K562 (cell line): ENCODE results near the gene CENPT. TPM values are rescaled to one million over a fixed set of nuclear protein-coding genes. Genes with fewer than 3 reads are reported as not detected.

Experiments
- ARHGAP35 ChIP-seq: fragments of 450-650 bp; IDR thresholded peaks from 2 replicates; pipeline ENCODE4 v1.6.1; 2018; ENCODE audit not compliant: partially characterized antibody
- CBX2 ChIP-seq: fragments of 200-600 bp; sonication (generic); IDR thresholded peaks from one replicate; pipeline ENCODE4 v1.6.1; 2012; ENCODE audit warnings: mild to moderate bottlenecking, low read length, inconsistent platforms; ENCODE audit not compliant: insufficient read depth, poor library complexity, severe bottlenecking
- ELF1 ChIP-seq: fragments of 200-800 bp; sonication (Bioruptor generic); IDR thresholded peaks from 2 replicates; pipeline ENCODE4 v1.6.1; 2016; ENCODE audit warnings: missing genetic modification characterization, missing compliant biosample characterization
- ETV6 ChIP-seq, 3 experiments: fragments of 150-350 bp in 1 of 3; sonication (generic) in 1 of 3; formaldehyde crosslinking in 1 of 3; IDR thresholded peaks; 2 replicates each; pipeline versions ENCODE4 v1.6.1 to v1.8.0; 2014 to 2022; ENCODE audit warnings: borderline replicate concordance in 2 of 3, low read depth in 2 of 3, antibody characterized with exemption in 1 of 3, low read length in 1 of 3, mild to moderate bottlenecking in 1 of 3, missing genetic modification reagents in 1 of 3
- GATA2 ChIP-seq: sonication (generic); formaldehyde crosslinking; IDR thresholded peaks from 2 replicates; pipeline ENCODE4 v1.4.0; 2020; ENCODE audit warnings: mild to moderate bottlenecking, missing genetic modification reagents
- HCFC1 ChIP-seq: IDR thresholded peaks from 2 replicates; pipeline ENCODE4 v1.6.1; 2012; ENCODE audit warnings: low read depth, low read length, improper control_type of control experiment
- KLF16 ChIP-seq: IDR thresholded peaks from 2 replicates; pipeline ENCODE4 v1.6.1; 2016; ENCODE audit warnings: antibody characterized with exemption
- MTA1 ChIP-seq: fragments of 450-650 bp; IDR thresholded peaks from 2 replicates; pipeline ENCODE4 v1.6.1; 2017; ENCODE audit warnings: borderline replicate concordance
- POLR2AphosphoS5 ChIP-seq: IDR thresholded peaks from 2 replicates; pipeline ENCODE4 v1.6.1; 2011; ENCODE audit warnings: mild to moderate bottlenecking, low read depth, low read length, moderate library complexity; ENCODE audit not compliant: control insufficient read depth, insufficient read depth
- PYGO2 ChIP-seq: fragments of 450-650 bp; IDR thresholded peaks from 2 replicates; pipeline ENCODE4 v1.6.1; 2016; ENCODE audit warnings: mild to moderate bottlenecking, missing genetic modification characterization, moderate library complexity, missing compliant biosample characterization
- SETDB1 ChIP-seq: IDR thresholded peaks from one replicate; pipeline ENCODE4 v1.6.1; 2012; ENCODE audit warnings: low read length, control low read depth, inconsistent platforms
- SMAD2 ChIP-seq: fragments of 150-350 bp; IDR thresholded peaks from 2 replicates; pipeline ENCODE4 v1.6.1; 2014; ENCODE audit warnings: low read depth, mild to moderate bottlenecking, low read length
- SREBF2 ChIP-seq: sonication (generic); formaldehyde crosslinking; IDR thresholded peaks from 2 replicates; pipeline ENCODE4 v1.4.0; 2020; ENCODE audit warnings: mild to moderate bottlenecking, missing genetic modification reagents
- ZNF12 ChIP-seq: sonication (generic); formaldehyde crosslinking; IDR thresholded peaks from 2 replicates; pipeline ENCODE4 v1.4.0; 2020; ENCODE audit warnings: mild to moderate bottlenecking, missing genetic modification reagents
- ZNF174 ChIP-seq: fragments of 250-450 bp; sonication (Bioruptor Pico); IDR thresholded peaks from 2 replicates; pipeline ENCODE4 v1.4.0; 2020; ENCODE audit warnings: mild to moderate bottlenecking
- ZNF184 ChIP-seq: sonication (generic); formaldehyde crosslinking; IDR thresholded peaks from 2 replicates; pipeline ENCODE4 v1.5.0; 2020; ENCODE audit warnings: missing genetic modification reagents
- ZNF274 ChIP-seq: IDR thresholded peaks from 2 replicates; pipeline ENCODE4 v1.6.1; 2011; ENCODE audit warnings: low read depth, mild to moderate bottlenecking, low read length, moderate library complexity, borderline replicate concordance
- ZNF316 ChIP-seq: fragments of 450-650 bp; IDR thresholded peaks from 2 replicates; pipeline ENCODE4 v1.6.1; 2016
- ZNF589 ChIP-seq: fragments of 200-800 bp; sonication (Bioruptor generic); IDR thresholded peaks from 2 replicates; pipeline ENCODE4 v1.6.1; 2016; ENCODE audit warnings: low read depth, missing genetic modification characterization, missing compliant biosample characterization
- ZNF668 ChIP-seq: fragments of 250-450 bp; sonication (Bioruptor Pico); IDR thresholded peaks from 2 replicates; pipeline ENCODE4 v1.8.0; 2022; ENCODE audit warnings: mild to moderate bottlenecking, inconsistent platforms
- polyA plus RNA-seq, 8 experiments: library from polyadenylated mRNA; depleted of rRNA in 4 of 8; stranded (reverse) in 5 of 8; unstranded in 3 of 8; fragments of >200 nt; fragmentation: Nextera tagmentation in 2 of 8; fragmentation: Illumina TruSeq in 1 of 8; extraction: Ambion mirVana in 2 of 8; extraction: Trizol in 1 of 8; gene quantifications; 2 replicates each; pipeline versions ENCODE4 v1.2.1 to v1.2.3, GENCODE V29; 2011 to 2014; ENCODE audit warnings: inconsistent platforms in 1 of 8, missing spikeins in 1 of 8
- total RNA-seq, 7 experiments: library from RNA; depleted of rRNA in 6 of 7; stranded (reverse); fragments of >200 nt in 6 of 7; fragmentation: Illumina TruSeq in 2 of 7; extraction: Trizol in 2 of 7; gene quantifications; 2 replicates each; pipeline versions ENCODE4 v1.2.1 to v1.2.3, GENCODE V29; 2011 to 2021; ENCODE audit warnings: low replicate concordance in 1 of 7
- TF ChIP-seq, protein P1 (sequence below): fragments of 450-650 bp; IDR thresholded peaks from 2 replicates; pipeline ENCODE4 v1.6.1; 2016; ENCODE audit warnings: low read depth, mild to moderate bottlenecking, moderate library complexity
- TF ChIP-seq, protein P2 (sequence below), 2 experiments: fragments of 450-650 bp; conservative IDR thresholded peaks; 2 replicates each; pipeline ENCODE4 v1.6.1; 2017; ENCODE audit warnings: mild to moderate bottlenecking in 2 of 2, moderate library complexity in 2 of 2
- TF ChIP-seq, protein P3 (sequence below): fragments of 250-450 bp; sonication (Bioruptor Pico); IDR thresholded peaks from 2 replicates; pipeline ENCODE4 v1.5.0; 2022; ENCODE audit warnings: mild to moderate bottlenecking
- TF ChIP-seq, protein P4 (sequence below): fragments of 450-650 bp; formaldehyde crosslinking; IDR thresholded peaks from 2 replicates; pipeline ENCODE4 v1.4.0; 2020; ENCODE audit warnings: mild to moderate bottlenecking

The CENPT gene
- total and polyA plus RNA-seq, 9 of the 15 experiments (the other 6 are each of a cell fraction or from before 2014, with no cell fraction given), result 3.6 to 94.2 (median 44.1) TPM

DNA sequence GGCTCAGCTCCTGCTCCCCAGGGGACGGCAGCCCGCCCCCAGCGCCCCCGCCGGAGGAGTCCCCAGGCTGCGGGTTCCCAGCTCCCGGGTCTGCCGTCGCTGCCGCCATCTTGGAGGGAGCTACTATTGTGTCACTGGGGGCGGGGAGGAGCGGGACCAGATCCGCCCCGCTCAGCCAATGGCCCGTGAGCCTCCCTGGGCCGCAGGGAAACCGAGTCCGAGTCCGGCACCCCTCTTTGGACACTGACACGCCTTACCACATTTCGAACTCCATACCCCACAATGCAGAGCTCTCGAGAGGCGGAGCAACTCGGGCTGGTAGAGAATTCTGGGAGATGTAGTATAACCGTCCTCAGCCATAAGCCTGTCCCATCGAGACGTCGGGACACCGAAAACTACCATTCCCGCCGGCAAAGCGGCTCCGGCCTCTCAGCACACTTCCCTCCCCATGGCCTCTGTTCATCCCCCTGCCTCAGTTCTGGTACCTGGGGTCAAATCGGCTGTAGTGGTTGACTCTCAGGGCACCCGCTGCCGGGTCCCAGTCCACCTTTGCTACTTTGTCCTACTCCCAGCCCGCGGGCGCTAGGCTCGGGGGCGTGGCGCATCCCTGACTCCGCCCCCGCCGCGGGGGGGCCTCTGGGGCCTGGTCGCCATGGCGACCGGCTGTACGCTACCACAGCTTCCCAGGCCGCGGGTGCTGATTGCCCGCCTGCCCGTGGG, 40.9 kb downstream of the CENPT start, which contains the start of the genes RANBP10 and TSNAXIP1 (continued):
- TF ChIP-seq CBX2, result no peak
- TF ChIP-seq, protein P1, sequence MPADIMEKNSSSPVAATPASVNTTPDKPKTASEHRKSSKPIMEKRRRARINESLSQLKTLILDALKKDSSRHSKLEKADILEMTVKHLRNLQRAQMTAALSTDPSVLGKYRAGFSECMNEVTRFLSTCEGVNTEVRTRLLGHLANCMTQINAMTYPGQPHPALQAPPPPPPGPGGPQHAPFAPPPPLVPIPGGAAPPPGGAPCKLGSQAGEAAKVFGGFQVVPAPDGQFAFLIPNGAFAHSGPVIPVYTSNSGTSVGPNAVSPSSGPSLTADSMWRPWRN, result no peak
- TF ChIP-seq ETV6 (IDR thresholded peaks at IDR 0.05; ENCODE audit: borderline replicate concordance in 1 of 2, low read depth in 2 of 2, low read length in 1 of 2), result no peak
- TF ChIP-seq ETV6 (CRISPR knock-in tag; IDR thresholded peaks at IDR 0.05; ENCODE audit: borderline replicate concordance), result no peak
- peak; percentile 35; the same call in 1 of the 2 replicates for TF ChIP-seq ELF1 (tag)
- peak; percentile 95; the same call in 1 of the 2 replicates for TF ChIP-seq ZNF589 (CRISPR knock-in tag)
- TF ChIP-seq ZNF316, result no peak
- no peak for TF ChIP-seq ZNF174
- TF ChIP-seq ZNF668 (CRISPR knock-in tag), result no peak
- no peak for TF ChIP-seq GATA2
- TF ChIP-seq SETDB1, result no peak
- peak; percentile 77 for TF ChIP-seq POLR2AphosphoS5
- no peak; the same call in 1 of the 2 replicates for TF ChIP-seq SMAD2
- no peak for TF ChIP-seq ZNF12 (CRISPR knock-in tag)
- peak; percentile 98 for TF ChIP-seq HCFC1
- TF ChIP-seq, protein P2, sequence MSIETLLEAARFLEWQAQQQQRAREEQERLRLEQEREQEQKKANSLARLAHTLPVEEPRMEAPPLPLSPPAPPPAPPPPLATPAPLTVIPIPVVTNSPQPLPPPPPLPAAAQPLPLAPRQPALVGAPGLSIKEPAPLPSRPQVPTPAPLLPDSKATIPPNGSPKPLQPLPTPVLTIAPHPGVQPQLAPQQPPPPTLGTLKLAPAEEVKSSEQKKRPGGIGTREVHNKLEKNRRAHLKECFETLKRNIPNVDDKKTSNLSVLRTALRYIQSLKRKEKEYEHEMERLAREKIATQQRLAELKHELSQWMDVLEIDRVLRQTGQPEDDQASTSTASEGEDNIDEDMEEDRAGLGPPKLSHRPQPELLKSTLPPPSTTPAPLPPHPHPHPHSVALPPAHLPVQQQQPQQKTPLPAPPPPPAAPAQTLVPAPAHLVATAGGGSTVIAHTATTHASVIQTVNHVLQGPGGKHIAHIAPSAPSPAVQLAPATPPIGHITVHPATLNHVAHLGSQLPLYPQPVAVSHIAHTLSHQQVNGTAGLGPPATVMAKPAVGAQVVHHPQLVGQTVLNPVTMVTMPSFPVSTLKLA (conservative IDR thresholded peaks at IDR 0.05), result peak; percentile 44 to 81; a peak in 2 of 4 replicates
- TF ChIP-seq KLF16, result no peak
- TF ChIP-seq ARHGAP35, result no peak
- TF ChIP-seq, protein P3, sequence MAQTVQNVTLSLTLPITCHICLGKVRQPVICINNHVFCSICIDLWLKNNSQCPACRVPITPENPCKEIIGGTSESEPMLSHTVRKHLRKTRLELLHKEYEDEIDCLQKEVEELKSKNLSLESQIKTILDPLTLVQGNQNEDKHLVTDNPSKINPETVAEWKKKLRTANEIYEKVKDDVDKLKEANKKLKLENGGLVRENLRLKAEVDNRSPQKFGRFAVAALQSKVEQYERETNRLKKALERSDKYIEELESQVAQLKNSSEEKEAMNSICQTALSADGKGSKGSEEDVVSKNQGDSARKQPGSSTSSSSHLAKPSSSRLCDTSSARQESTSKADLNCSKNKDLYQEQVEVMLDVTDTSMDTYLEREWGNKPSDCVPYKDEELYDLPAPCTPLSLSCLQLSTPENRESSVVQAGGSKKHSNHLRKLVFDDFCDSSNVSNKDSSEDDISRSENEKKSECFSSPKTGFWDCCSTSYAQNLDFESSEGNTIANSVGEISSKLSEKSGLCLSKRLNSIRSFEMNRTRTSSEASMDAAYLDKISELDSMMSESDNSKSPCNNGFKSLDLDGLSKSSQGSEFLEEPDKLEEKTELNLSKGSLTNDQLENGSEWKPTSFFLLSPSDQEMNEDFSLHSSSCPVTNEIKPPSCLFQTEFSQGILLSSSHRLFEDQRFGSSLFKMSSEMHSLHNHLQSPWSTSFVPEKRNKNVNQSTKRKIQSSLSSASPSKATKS (CRISPR knock-in tag), result no peak
- TF ChIP-seq, protein P4, sequence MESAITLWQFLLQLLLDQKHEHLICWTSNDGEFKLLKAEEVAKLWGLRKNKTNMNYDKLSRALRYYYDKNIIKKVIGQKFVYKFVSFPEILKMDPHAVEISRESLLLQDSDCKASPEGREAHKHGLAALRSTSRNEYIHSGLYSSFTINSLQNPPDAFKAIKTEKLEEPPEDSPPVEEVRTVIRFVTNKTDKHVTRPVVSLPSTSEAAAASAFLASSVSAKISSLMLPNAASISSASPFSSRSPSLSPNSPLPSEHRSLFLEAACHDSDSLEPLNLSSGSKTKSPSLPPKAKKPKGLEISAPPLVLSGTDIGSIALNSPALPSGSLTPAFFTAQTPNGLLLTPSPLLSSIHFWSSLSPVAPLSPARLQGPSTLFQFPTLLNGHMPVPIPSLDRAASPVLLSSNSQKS (CRISPR knock-in tag), result no peak
- no peak for TF ChIP-seq ZNF184
- TF ChIP-seq PYGO2, result no peak
- 0 out of 2 replicates have a peak, but pooled peaks have one; percentile 55 for TF ChIP-seq MTA1
- no peak for TF ChIP-seq ZNF274
- TF ChIP-seq SREBF2, result no peak
